ENCODE data around the gene CNGA3.

DNA sequence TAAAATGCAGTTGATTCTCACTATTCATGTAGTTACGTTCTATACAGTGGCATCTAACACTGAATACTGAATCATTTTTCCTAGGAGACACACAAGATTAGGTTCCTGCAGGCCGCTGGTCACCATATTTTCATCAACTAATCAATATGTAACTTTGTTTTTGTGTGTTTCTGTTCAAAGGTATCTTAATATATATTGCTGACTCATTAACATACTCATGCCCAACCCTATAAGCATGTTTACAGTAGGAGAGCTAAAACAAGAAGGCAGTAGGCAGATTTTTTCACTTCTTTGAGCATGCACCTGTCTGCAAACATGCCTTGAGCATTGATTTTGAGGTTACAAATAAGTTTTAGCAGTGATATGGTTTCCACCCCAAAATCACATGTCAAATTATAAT, 30.3 kb upstream of the CNGA3 start:
- TF ChIP-seq, protein P1, sequence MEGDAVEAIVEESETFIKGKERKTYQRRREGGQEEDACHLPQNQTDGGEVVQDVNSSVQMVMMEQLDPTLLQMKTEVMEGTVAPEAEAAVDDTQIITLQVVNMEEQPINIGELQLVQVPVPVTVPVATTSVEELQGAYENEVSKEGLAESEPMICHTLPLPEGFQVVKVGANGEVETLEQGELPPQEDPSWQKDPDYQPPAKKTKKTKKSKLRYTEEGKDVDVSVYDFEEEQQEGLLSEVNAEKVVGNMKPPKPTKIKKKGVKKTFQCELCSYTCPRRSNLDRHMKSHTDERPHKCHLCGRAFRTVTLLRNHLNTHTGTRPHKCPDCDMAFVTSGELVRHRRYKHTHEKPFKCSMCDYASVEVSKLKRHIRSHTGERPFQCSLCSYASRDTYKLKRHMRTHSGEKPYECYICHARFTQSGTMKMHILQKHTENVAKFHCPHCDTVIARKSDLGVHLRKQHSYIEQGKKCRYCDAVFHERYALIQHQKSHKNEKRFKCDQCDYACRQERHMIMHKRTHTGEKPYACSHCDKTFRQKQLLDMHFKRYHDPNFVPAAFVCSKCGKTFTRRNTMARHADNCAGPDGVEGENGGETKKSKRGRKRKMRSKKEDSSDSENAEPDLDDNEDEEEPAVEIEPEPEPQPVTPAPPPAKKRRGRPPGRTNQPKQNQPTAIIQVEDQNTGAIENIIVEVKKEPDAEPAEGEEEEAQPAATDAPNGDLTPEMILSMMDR (conservative IDR thresholded peaks at IDR 0.05 in 1 of 2, IDR thresholded peaks at IDR 0.05 in 1 of 2; ENCODE audit: low read depth in 1 of 2, low read length in 2 of 2), result no peak
- TF ChIP-seq EZH2 (IDR thresholded peaks at IDR 0.05; ENCODE audit: low read length, missing control alignments), result no peak

All from fibroblast of lung (primary cell).